Parathyroid adenoma (tissue), 2 donors: ENCODE data around the gene GPRC5A.

Experiments used
- H2AFZ ChIP-seq: fragments of 300-600 bp; sonication (generic); one replicate; pipeline ENCODE4 v1.7.0; 2017; ENCODE audit warnings: antibody characterized with exemption, mild to moderate bottlenecking
- H3K27ac ChIP-seq: fragments of 300-600 bp; sonication (generic); one replicate; pipeline ENCODE4 v1.7.0; 2017
- H3K27me3 ChIP-seq: fragments of 300-600 bp; sonication (generic); one replicate; pipeline ENCODE4 v1.7.0; 2017; ENCODE audit warnings: low read length; ENCODE audit not compliant: control insufficient read depth, insufficient read depth
- H3K36me3 ChIP-seq: fragments of 300-600 bp; sonication (generic); one replicate; pipeline ENCODE4 v1.7.0; 2017; ENCODE audit warnings: low read length; ENCODE audit not compliant: control insufficient read depth, insufficient read depth
- H3K4me1 ChIP-seq: fragments of 300-600 bp; sonication (generic); one replicate; pipeline ENCODE4 v1.7.0; 2017; ENCODE audit warnings: control low read depth
- H3K4me2 ChIP-seq: fragments of 300-600 bp; sonication (generic); one replicate; pipeline ENCODE4 v1.7.0; 2017; ENCODE audit warnings: low read length
- H3K4me3 ChIP-seq: fragments of 300-600 bp; sonication (generic); one replicate; pipeline ENCODE4 v1.7.0; 2017; ENCODE audit warnings: low read depth, low read length
- H3K79me2 ChIP-seq: fragments of 300-600 bp; sonication (generic); one replicate; pipeline ENCODE4 v1.7.0; 2017; ENCODE audit warnings: control low read depth
- H3K9ac ChIP-seq: fragments of 300-600 bp; sonication (generic); one replicate; pipeline ENCODE4 v1.7.0; 2017; ENCODE audit warnings: mild to moderate bottlenecking
- H3K9me3 ChIP-seq: fragments of 300-600 bp; sonication (generic); one replicate; pipeline ENCODE4 v1.7.0; 2017; ENCODE audit warnings: low read length; ENCODE audit not compliant: control insufficient read depth
- CTCF ChIP-seq: fragments of 300-600 bp; sonication (generic); IDR thresholded peaks from one replicate; pipeline ENCODE4 v1.7.0; 2017; ENCODE audit warnings: antibody characterized with exemption, mild to moderate bottlenecking
- donor health status: primary hyperparathyroidism.

Gene GPRC5A

DNA sequence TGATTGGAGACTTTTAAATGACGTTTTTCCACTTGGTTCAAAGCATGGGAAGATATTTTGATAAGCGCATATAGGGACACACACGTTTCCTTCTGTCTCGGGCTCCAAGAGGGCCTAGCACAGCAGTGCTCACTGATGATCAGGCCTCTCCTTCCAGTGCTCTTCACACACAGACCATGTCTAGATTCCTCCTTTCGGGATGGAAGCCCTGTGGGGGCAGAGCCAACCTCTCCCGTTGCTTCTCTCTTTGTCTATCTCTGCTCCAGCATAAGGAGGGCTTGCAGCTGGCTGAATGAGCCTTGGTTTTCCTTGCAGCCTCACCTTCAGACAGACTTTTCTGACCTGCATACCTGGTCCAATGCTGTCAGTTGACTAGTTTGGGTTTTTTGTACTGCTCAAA lies 38.3 kb downstream of the GPRC5A start:
- H3K36me3 ChIP-seq: no peaks in the 10 kb centered on the region
- no peaks in the 10 kb centered on the region for H3K9me3 ChIP-seq
- H3K27ac ChIP-seq: no peak overlapping the region
- H3K27me3 ChIP-seq: no peaks in the 10 kb centered on the region
- TF ChIP-seq CTCF: no peak
- no peak overlapping the region for H3K4me2 ChIP-seq
- no peak overlapping the region for H2AFZ ChIP-seq
- H3K4me1 ChIP-seq: peaks cover 3% of the 10 kb centered on the region
- no peaks in the 10 kb centered on the region for H3K79me2 ChIP-seq
- H3K9ac ChIP-seq: no peak overlapping the region
- H3K4me3 ChIP-seq: no peak overlapping the region

DNA sequence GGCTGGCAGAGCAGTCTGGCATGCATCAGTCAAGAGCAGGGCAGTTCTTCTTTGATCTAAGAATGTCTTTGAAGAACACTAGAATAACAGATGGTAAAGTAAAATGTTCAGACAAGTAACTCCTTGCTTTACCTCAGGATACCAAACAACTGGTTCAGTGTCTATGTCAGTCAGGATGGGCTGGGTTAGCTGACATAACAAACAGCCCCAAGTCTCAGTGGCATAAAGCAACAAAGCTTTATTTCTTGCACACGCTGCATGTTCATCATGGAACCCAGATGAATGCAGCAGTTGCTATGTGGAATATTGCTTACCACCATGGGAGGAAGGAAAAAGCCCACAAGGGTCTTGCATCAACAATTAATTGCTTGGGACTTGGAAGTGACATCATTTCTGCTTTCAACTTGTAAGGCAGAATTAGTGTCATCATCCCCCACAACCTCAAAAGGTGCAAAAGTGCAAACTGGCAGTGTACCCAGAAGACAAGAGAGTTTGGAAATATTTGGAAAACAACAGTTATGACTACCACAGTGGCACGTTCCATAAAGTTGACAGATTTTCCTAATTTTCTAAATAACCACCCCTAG lies 39.4 kb downstream of the GPRC5A start:
- Histone ChIP-seq H3K4me2 (no peak overlapping the region), H3K4me1 (peaks cover 3% of the 10 kb centered on the region), H3K9ac (no peak overlapping the region), H3K9me3 (no peaks in the 10 kb centered on the region), H3K4me3 (no peak overlapping the region), H3K79me2 (no peaks in the 10 kb centered on the region), H3K27ac (no peak overlapping the region), H2AFZ (no peak overlapping the region), H3K27me3 (no peaks in the 10 kb centered on the region), H3K36me3 (no peaks in the 10 kb centered on the region)
- TF ChIP-seq CTCF: no peak

- H3K4me1 ChIP-seq: no peaks in the 10 kb centered on the region
- no peak overlapping the region for H3K4me2 ChIP-seq
- H3K27ac ChIP-seq: no peak overlapping the region
- H3K36me3 ChIP-seq: no peaks in the 10 kb centered on the region
- no peak for TF ChIP-seq CTCF
- no peak overlapping the region for H2AFZ ChIP-seq
- no peak overlapping the region for H3K9ac ChIP-seq
- no peaks in the 10 kb centered on the region for H3K79me2 ChIP-seq
- no peak overlapping the region for H3K4me3 ChIP-seq
- H3K27me3 ChIP-seq: no peaks in the 10 kb centered on the region
- H3K9me3 ChIP-seq: no peaks in the 10 kb centered on the region
Observed at GRCh38 chr12:12933742-12934141, 42.4 kb downstream of the GPRC5A start.

DNA sequence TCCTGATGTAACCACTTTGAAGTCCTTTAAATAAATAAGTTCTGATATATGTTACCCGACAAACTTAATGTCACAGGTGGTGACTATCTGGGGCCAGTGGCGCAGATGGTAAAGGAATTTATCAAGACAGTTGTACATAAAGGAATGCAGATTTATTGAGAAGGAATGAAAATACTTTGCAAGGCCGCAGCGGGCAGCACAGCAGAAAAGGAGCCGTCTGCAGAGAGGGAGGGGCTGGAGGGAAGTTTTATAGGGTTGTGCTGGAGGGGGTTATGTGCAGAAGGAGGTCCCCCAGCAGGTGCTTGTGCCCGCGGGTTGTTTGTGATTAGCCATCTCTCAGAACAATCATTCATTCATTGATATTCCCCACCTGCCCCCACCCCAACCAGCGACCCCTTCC lies 43.2 kb downstream of the GPRC5A start:
- no peaks in the 10 kb centered on the region for H3K36me3 ChIP-seq
- H3K27ac ChIP-seq: no peak overlapping the region
- H3K4me1 ChIP-seq: no peaks in the 10 kb centered on the region
- no peaks in the 10 kb centered on the region for H3K79me2 ChIP-seq
- no peaks in the 10 kb centered on the region for H3K9me3 ChIP-seq
- H3K9ac ChIP-seq: no peak overlapping the region
- H3K4me3 ChIP-seq: no peak overlapping the region
- H3K27me3 ChIP-seq: no peaks in the 10 kb centered on the region
- no peak overlapping the region for H3K4me2 ChIP-seq
- no peak overlapping the region for H2AFZ ChIP-seq
- no peak for TF ChIP-seq CTCF

GRCh38 chr12:12936983-12937491 lies 45.7 kb downstream of the GPRC5A start:
- no peak overlapping the region for H3K4me2 ChIP-seq
- no peaks in the 10 kb centered on the region for H3K9me3 ChIP-seq
- TF ChIP-seq CTCF: no peak
- H3K36me3 ChIP-seq: no peaks in the 10 kb centered on the region
- no peak overlapping the region for H2AFZ ChIP-seq
- H3K27ac ChIP-seq: no peak overlapping the region
- H3K4me3 ChIP-seq: no peak overlapping the region
- H3K79me2 ChIP-seq: no peaks in the 10 kb centered on the region
- H3K9ac ChIP-seq: no peak overlapping the region
- no peaks in the 10 kb centered on the region for H3K27me3 ChIP-seq
- H3K4me1 ChIP-seq: no peaks in the 10 kb centered on the region
